ENCODE measurements around the gene WFDC6. TPM values are rescaled to one million over a fixed set of nuclear protein-coding genes. Genes with fewer than 3 reads are reported as not detected.
"Not testable (repeated sequence)": the region's sequence is repeated elsewhere in the genome, so short reads cannot be mapped to it uniquely, and the experiment has no call there.

WFDC6 gene
- total RNA-seq (not detected), polyA plus RNA-seq (not detected)

GRCh38 chr20:45539382-45539781, at the start of gene WFDC6:
WFDC6 (minus strand) TSS chr20:45539482; CDS start chr20:45539407, 75 bp downstream.
- Histone ChIP-seq H3K4me1 (no peaks in the 10 kb centered on the region), H3K27ac (no peak within 1 kb of the TSS), H3K4me3 (no peak within 1 kb of the TSS), H3K9me3 (no peaks in the 10 kb centered on the region), H3K36me3 (no peaks in the 10 kb centered on the region), H3K27me3 (no peaks in the 10 kb centered on the region)
- intact Hi-C loops (cut with DNase I): no loop called here
- 66 to 85% methylated on average over 2 of the region's 2 CpGs for WGBS, 2 donors
- no peak for DNase-seq
- no peak for TF ChIP-seq POLR2AphosphoS5 (IDR thresholded peaks at IDR 0.05)
- TF ChIP-seq CTCF (IDR thresholded peaks at IDR 0.05): no peak
- TF ChIP-seq POLR2A (IDR thresholded peaks at IDR 0.05): no peak

- Histone ChIP-seq H3K4me3 (no peak overlapping the region), H3K36me3 (no peaks in the 10 kb centered on the region), H3K27ac (no peak overlapping the region), H3K9me3 (no peaks in the 10 kb centered on the region), H3K4me1 (no peaks in the 10 kb centered on the region), H3K27me3 (no peaks in the 10 kb centered on the region)
- TF ChIP-seq EP300 (IDR thresholded peaks at IDR 0.05) (no peak), POLR2AphosphoS5 (IDR thresholded peaks at IDR 0.05) (no peak), POLR2A (IDR thresholded peaks at IDR 0.05) (no peak), CTCF (IDR thresholded peaks at IDR 0.05) (no peak)
- WGBS, 2 donors: 85 to 86% methylated on average over 2 of the region's 2 CpGs
- no peak for DNase-seq
- intact Hi-C loops (cut with DNase I): no loop called here
Measured at GRCh38 chr20:45588800-45589199, 49.5 kb upstream of the WFDC6 start.

GRCh38 chr20:45585986-45586385, 46.7 kb upstream of the WFDC6 start:
- intact Hi-C loops (cut with DNase I); H3K4me3 ChIP-seq; H3K9me3 ChIP-seq; H3K36me3 ChIP-seq; H3K4me1 ChIP-seq; DNase-seq; H3K27me3 ChIP-seq; H3K27ac ChIP-seq: not testable (repeated sequence)
- WGBS, 2 donors: 71 to 84% methylated on average over 5 of the region's 5 CpGs

- 89 to 94% methylated on average over 5 of the region's 5 CpGs for WGBS, 2 donors
- not testable (repeated sequence) for H3K9me3 ChIP-seq
Measured at GRCh38 chr20:45584294-45584693, 45.0 kb upstream of the WFDC6 start.

GRCh38 chr20:45583502-45583901, 44.2 kb upstream of the WFDC6 start:
- H3K27ac ChIP-seq: no peak overlapping the region
- intact Hi-C loops (cut with DNase I): no loop called here
- DNase-seq: no peak
- H3K4me1 ChIP-seq: no peaks in the 10 kb centered on the region
- H3K27me3 ChIP-seq: no peaks in the 10 kb centered on the region
- 88 to 93% methylated on average over 3 of the region's 3 CpGs for WGBS, 2 donors
- H3K36me3 ChIP-seq: no peaks in the 10 kb centered on the region
- TF ChIP-seq POLR2A (IDR thresholded peaks at IDR 0.05) (no peak), POLR2AphosphoS5 (IDR thresholded peaks at IDR 0.05) (no peak), EP300 (IDR thresholded peaks at IDR 0.05) (no peak)
- H3K4me3 ChIP-seq: no peak overlapping the region
- no peaks in the 10 kb centered on the region for H3K9me3 ChIP-seq

More at GRCh38 chr20:45584294-45584693, 45.0 kb upstream of the WFDC6 start:
- H3K4me1 ChIP-seq; DNase-seq; H3K27me3 ChIP-seq; H3K4me3 ChIP-seq; H3K27ac ChIP-seq; H3K36me3 ChIP-seq; intact Hi-C loops (cut with DNase I): not testable (repeated sequence)

- TF ChIP-seq POLR2A (IDR thresholded peaks at IDR 0.05): no peak
- no peak for TF ChIP-seq POLR2AphosphoS5 (IDR thresholded peaks at IDR 0.05)
- TF ChIP-seq CTCF (IDR thresholded peaks at IDR 0.05): no peak
- TF ChIP-seq EP300 (IDR thresholded peaks at IDR 0.05): no peak
- no peaks in the 10 kb centered on the region for H3K9me3 ChIP-seq
- no peaks in the 10 kb centered on the region for H3K27me3 ChIP-seq
- no peak for DNase-seq
- H3K36me3 ChIP-seq: no peaks in the 10 kb centered on the region
- H3K27ac ChIP-seq: no peak overlapping the region
- intact Hi-C loops (cut with DNase I): no loop called here
- peaks cover 0 to 4% (median 0%) of the 10 kb centered on the region in 4 donors for H3K4me1 ChIP-seq
- no peak overlapping the region for H3K4me3 ChIP-seq
Measured at GRCh38 chr20:45581702-45582101, 42.4 kb upstream of the WFDC6 start.

All from sigmoid colon (tissue), 7 donors.